NCI-H2029 treated with DMSO at 0.1 percent for 48 hours (cell line): ENCODE measurements around the gene IQCB1.
"Not testable (repeated sequence)": the region's sequence is repeated elsewhere in the genome, so short reads cannot be mapped to it uniquely, and the experiment has no call there.

Source experiments
- DNase-seq: peaks from one replicate; lab custom pipeline; 2025; lab: John Stamatoyannopoulos, UW

Gene IQCB1

GRCh38 chr3:121803771-121804320, 31.0 kb downstream of the IQCB1 start:
- DNase-seq = no peak

- DNase-seq = no peak
Measured at GRCh38 chr3:121800906-121801305, 34.0 kb downstream of the IQCB1 start.

- DNase-seq = peak; percentile 36
Measured at GRCh38 chr3:121796970-121797369, 37.9 kb downstream of the IQCB1 start.

- no peak for DNase-seq
Measured at GRCh38 chr3:121794264-121794983, 40.4 kb downstream of the IQCB1 start.

GRCh38 chr3:121793078-121793477, 41.8 kb downstream of the IQCB1 start:
- DNase-seq = no peak

- DNase-seq = no peak
Measured at GRCh38 chr3:121786485-121786884, 48.4 kb downstream of the IQCB1 start.

GRCh38 chr3:121782784-121783183, 52.1 kb downstream of the IQCB1 start:
- not testable (repeated sequence) for DNase-seq

GRCh38 chr3:121781611-121782010, 53.2 kb downstream of the IQCB1 start:
- no peak for DNase-seq

- DNase-seq = not testable (repeated sequence)
Measured at GRCh38 chr3:121775095-121775494, 59.8 kb downstream of the IQCB1 start.

- no peak for DNase-seq
Measured at GRCh38 chr3:121769246-121769645, 65.6 kb downstream of the IQCB1 start.

- no peak for DNase-seq
Measured at GRCh38 chr3:121768452-121768851, 66.4 kb downstream of the IQCB1 start.

GRCh38 chr3:121759541-121760202, 75.2 kb downstream of the IQCB1 start:
- DNase-seq = no peak

- no peak for DNase-seq
Measured at GRCh38 chr3:121758727-121759450, 76.0 kb downstream of the IQCB1 start.

- DNase-seq = no peak
Measured at GRCh38 chr3:121757812-121758545, 76.9 kb downstream of the IQCB1 start.

- DNase-seq = no peak
Measured at GRCh38 chr3:121757087-121757811, 77.6 kb downstream of the IQCB1 start.

GRCh38 chr3:121752772-121753171, 82.1 kb downstream of the IQCB1 start:
- no peak for DNase-seq

GRCh38 chr3:121752261-121752660, 82.6 kb downstream of the IQCB1 start:
- DNase-seq = no peak

- no peak for DNase-seq
Measured at GRCh38 chr3:121750087-121750415, 84.8 kb downstream of the IQCB1 start.

GRCh38 chr3:121749276-121750086, 85.4 kb downstream of the IQCB1 start, which contains the start of gene GOLGB1:
Gene GOLGB1 (minus strand): TSS chr3:121749741. CDS start chr3:121730971, 18,770 bp downstream.
- peak; percentile 99 for DNase-seq

GRCh38 chr3:121748680-121749275, 86.1 kb downstream of the IQCB1 start:
- no peak for DNase-seq
